CD14-positive monocyte (primary cell): ENCODE data around the gene CBFB. TPM values are rescaled to one million over a fixed set of nuclear protein-coding genes. Genes with fewer than 3 reads are reported as not detected.

Experiments
- DNase-seq, 3 donors: peaks; one replicate each; pipeline ENCODE4 v3.0.0-alpha.2; 2011 to 2022
- H2AFZ ChIP-seq: 2 replicates; pipeline ENCODE4 v1.6.0; 2012; ENCODE audit warnings: mild to moderate bottlenecking, low read depth, low read length, inconsistent platforms; ENCODE audit not compliant: insufficient read depth, poor library complexity, severe bottlenecking
- H3K27ac ChIP-seq, 2 donors: 1 replicate in 1 of 2; 2 replicates in 1 of 2; pipeline ENCODE4 v1.5.1; 2012 to 2013; ENCODE audit warnings: low read length in 2 of 2, control low read depth in 1 of 2, inconsistent platforms in 1 of 2, low read depth in 1 of 2, mild to moderate bottlenecking in 1 of 2
- H3K27me3 ChIP-seq, 2 donors: one replicate each; pipeline versions ENCODE4 v1.6.0 to v1.6.1; 2011 to 2013; ENCODE audit warnings: low read length in 2 of 2; ENCODE audit not compliant: control insufficient read depth in 2 of 2, insufficient read depth in 2 of 2
- H3K36me3 ChIP-seq, 2 donors: replicated peaks in 1 of 2; 1 replicate in 1 of 2; 2 replicates in 1 of 2; pipeline versions ENCODE4 v1.5.1 to v1.6.1; 2012 to 2013; ENCODE audit warnings: low read length in 2 of 2, control low read depth in 1 of 2, inconsistent platforms in 1 of 2, mild to moderate bottlenecking in 1 of 2; ENCODE audit not compliant: insufficient read depth in 2 of 2, control insufficient read depth in 1 of 2
- H3K4me1 ChIP-seq, 2 donors: 1 replicate in 1 of 2; 2 replicates in 1 of 2; pipeline versions ENCODE4 v1.5.1 to v1.6.1; 2012 to 2013; ENCODE audit warnings: low read length in 2 of 2, control low read depth in 1 of 2, inconsistent platforms in 1 of 2, mild to moderate bottlenecking in 1 of 2, moderate library complexity in 1 of 2; ENCODE audit not compliant: insufficient read depth in 2 of 2, control insufficient read depth in 1 of 2
- H3K4me2 ChIP-seq: replicated peaks from 2 replicates; pipeline ENCODE3; 2012; ENCODE audit warnings: low read length, moderate library complexity, mild to moderate bottlenecking; ENCODE audit not compliant: poor library complexity, severe bottlenecking; ENCODE audit errors: extremely low read depth
- H3K4me3 ChIP-seq, 3 experiments: fragments of 200-600 bp in 1 of 3; sonication (generic) in 1 of 3; replicated peaks in 1 of 3; 1 replicate in 2 of 3; 2 replicates in 1 of 3; pipeline ENCODE4 v1.5.1; 2011 to 2013; ENCODE audit warnings: low read length in 3 of 3, mild to moderate bottlenecking in 3 of 3, control low read depth in 2 of 3, low read depth in 2 of 3, inconsistent platforms in 1 of 3, moderate library complexity in 1 of 3
- H3K79me2 ChIP-seq: 2 replicates; pipeline ENCODE4 v1.6.0; 2012; ENCODE audit warnings: mild to moderate bottlenecking, control low read depth, inconsistent platforms, low read length, moderate library complexity; ENCODE audit not compliant: insufficient read depth
- H3K9ac ChIP-seq: 2 replicates; pipeline ENCODE4 v1.6.0; 2017; ENCODE audit warnings: low read length, mild to moderate bottlenecking; ENCODE audit not compliant: insufficient read depth, poor library complexity, severe bottlenecking
- H3K9me3 ChIP-seq, 2 donors: replicated peaks in 1 of 2; 1 replicate in 1 of 2; 2 replicates in 1 of 2; pipeline versions ENCODE4 v1.5.1 to v1.6.1; 2012 to 2013; ENCODE audit warnings: low read length in 2 of 2, control low read depth in 1 of 2; ENCODE audit not compliant: control insufficient read depth in 1 of 2, insufficient read depth in 1 of 2
- H4K20me1 ChIP-seq: 2 replicates; pipeline ENCODE4 v1.6.0; 2012; ENCODE audit warnings: mild to moderate bottlenecking, low read length, control low read depth, moderate library complexity; ENCODE audit not compliant: insufficient read depth
- H3K27ac Mint-ChIP-seq, 7 donors: one replicate each; pipeline ENCODE4 v1.8.0; 2020; ENCODE audit warnings: mild to moderate bottlenecking in 7 of 7, mixed read lengths in 7 of 7, moderate library complexity in 6 of 7, inconsistent platforms in 2 of 7
- H3K27me3 Mint-ChIP-seq, 3 donors: one replicate each; pipeline ENCODE4 v1.8.0; 2021 to 2022; ENCODE audit warnings: low read depth in 3 of 3, mild to moderate bottlenecking in 3 of 3, mixed read lengths in 3 of 3, moderate library complexity in 3 of 3, inconsistent platforms in 1 of 3
- H3K36me3 Mint-ChIP-seq, 2 donors: one replicate each; pipeline ENCODE4 v1.8.0; 2020; ENCODE audit warnings: mixed read lengths in 2 of 2, inconsistent platforms in 1 of 2, mild to moderate bottlenecking in 1 of 2
- H3K4me1 Mint-ChIP-seq: one replicate; pipeline ENCODE4 v1.8.0; 2020; ENCODE audit warnings: mild to moderate bottlenecking, mixed read lengths
- H3K4me3 Mint-ChIP-seq, 2 donors: one replicate each; pipeline ENCODE4 v1.8.0; 2020; ENCODE audit warnings: mild to moderate bottlenecking in 2 of 2, mixed read lengths in 2 of 2, moderate library complexity in 1 of 2
- H3K9me3 Mint-ChIP-seq, 7 donors: one replicate each; pipeline ENCODE4 v1.8.0; 2020 to 2022; ENCODE audit warnings: mixed read lengths in 7 of 7, mild to moderate bottlenecking in 6 of 7, moderate library complexity in 6 of 7, inconsistent platforms in 2 of 7
- WGBS: methylation state at CpG from one replicate; pipeline ENCODE4 v1.1.5; 2013; ENCODE audit warnings: missing lambda C conversion rate; ENCODE audit not compliant: insufficient coverage; 5-methylcytosine and 5-hydroxymethylcytosine counted together
- intact Hi-C, 2 donors: fragments of 100-400 bp; cut with micrococcal nuclease; formaldehyde crosslinking; loops; one replicate each; pipeline versions ENCODE4 v1.15.0 to v1.15.1; 2023
- polyA plus RNA-seq, 3 donors: library from polyadenylated mRNA; depleted of rRNA in 1 of 3; unstranded in 2 of 3; stranded (reverse) in 1 of 3; fragments of 300-500 nt in 2 of 3; fragments of >200 nt in 1 of 3; fragmentation: Illumina TruSeq in 2 of 3; gene quantifications; 1 replicate in 2 of 3; 2 replicates in 1 of 3; pipeline ENCODE4 v1.2.3, GENCODE V29; 2012 to 2021
- TF ChIP-seq, protein P1 (sequence below): fragments of 200-600 bp; IDR thresholded peaks from one replicate; pipeline ENCODE4 v1.8.0; 2022; ENCODE audit warnings: antibody characterized with exemption, mild to moderate bottlenecking

Gene CBFB
- polyA plus RNA-seq, 3 donors, result 28.3 to 45.4 (median 29.5) TPM

GRCh38 chr16:67086822-67087221 lies 57.9 kb downstream of the CBFB start:
- Histone ChIP-seq H3K27me3 (no peaks in the 10 kb centered on the region), H3K4me2 (no peak overlapping the region), H3K27ac (no peak overlapping the region), H3K4me3 (no peak overlapping the region), H3K36me3 (peaks cover 16 to 54% of the 10 kb centered on the region in 2 donors), H4K20me1 (peaks cover 22% of the 10 kb centered on the region), H3K9me3 (no peaks in the 10 kb centered on the region), H2AFZ (no peak overlapping the region), H3K4me1 (peaks cover 2 to 4% of the 10 kb centered on the region in 2 donors), H3K79me2 (peaks cover 12% of the 10 kb centered on the region), H3K9ac (no peak overlapping the region)
- TF ChIP-seq, protein P1, sequence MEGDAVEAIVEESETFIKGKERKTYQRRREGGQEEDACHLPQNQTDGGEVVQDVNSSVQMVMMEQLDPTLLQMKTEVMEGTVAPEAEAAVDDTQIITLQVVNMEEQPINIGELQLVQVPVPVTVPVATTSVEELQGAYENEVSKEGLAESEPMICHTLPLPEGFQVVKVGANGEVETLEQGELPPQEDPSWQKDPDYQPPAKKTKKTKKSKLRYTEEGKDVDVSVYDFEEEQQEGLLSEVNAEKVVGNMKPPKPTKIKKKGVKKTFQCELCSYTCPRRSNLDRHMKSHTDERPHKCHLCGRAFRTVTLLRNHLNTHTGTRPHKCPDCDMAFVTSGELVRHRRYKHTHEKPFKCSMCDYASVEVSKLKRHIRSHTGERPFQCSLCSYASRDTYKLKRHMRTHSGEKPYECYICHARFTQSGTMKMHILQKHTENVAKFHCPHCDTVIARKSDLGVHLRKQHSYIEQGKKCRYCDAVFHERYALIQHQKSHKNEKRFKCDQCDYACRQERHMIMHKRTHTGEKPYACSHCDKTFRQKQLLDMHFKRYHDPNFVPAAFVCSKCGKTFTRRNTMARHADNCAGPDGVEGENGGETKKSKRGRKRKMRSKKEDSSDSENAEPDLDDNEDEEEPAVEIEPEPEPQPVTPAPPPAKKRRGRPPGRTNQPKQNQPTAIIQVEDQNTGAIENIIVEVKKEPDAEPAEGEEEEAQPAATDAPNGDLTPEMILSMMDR, result no peak
- H3K27ac Mint-ChIP-seq, result no peak overlapping the region
- H3K36me3 Mint-ChIP-seq, result peaks cover 29 to 46% of the 10 kb centered on the region in 2 donors
- no peaks in the 10 kb centered on the region for H3K27me3 Mint-ChIP-seq
- intact Hi-C loops, result loop anchor here in 1 of 2 donors (10.0 kb wide), 1 partner anchor 48 kb away; no protein-coding TSS in a partner anchor
- H3K4me1 Mint-ChIP-seq, result peaks cover 10% of the 10 kb centered on the region
- H3K4me3 Mint-ChIP-seq, result no peak overlapping the region
- H3K9me3 Mint-ChIP-seq, result no peaks in the 10 kb centered on the region
- no peak for DNase-seq

GRCh38 chr16:67087291-67087690 lies 58.3 kb downstream of the CBFB start:
- intact Hi-C loops, result loop anchor here in 1 of 2 donors (10.0 kb wide), 1 partner anchor 48 kb away; no protein-coding TSS in a partner anchor
- 100% methylated on average over 1 of the region's 1 CpG for WGBS
- Mint-ChIP-seq H3K36me3 (peaks cover 31 to 45% of the 10 kb centered on the region in 2 donors), H3K9me3 (no peaks in the 10 kb centered on the region), H3K4me3 (no peak overlapping the region), H3K4me1 (peaks cover 10% of the 10 kb centered on the region), H3K27ac (no peak overlapping the region), H3K27me3 (no peaks in the 10 kb centered on the region)
- Histone ChIP-seq H3K27ac (no peak overlapping the region), H3K79me2 (peaks cover 12% of the 10 kb centered on the region), H3K9ac (no peak overlapping the region), H3K9me3 (no peaks in the 10 kb centered on the region), H3K4me2 (no peak overlapping the region), H3K36me3 (peaks cover 14 to 58% of the 10 kb centered on the region in 2 donors), H2AFZ (no peak overlapping the region), H3K27me3 (no peaks in the 10 kb centered on the region), H3K4me1 (peaks cover 2 to 4% of the 10 kb centered on the region in 2 donors), H4K20me1 (peaks cover 22% of the 10 kb centered on the region), H3K4me3 (no peak overlapping the region)
- DNase-seq, result no peak
- TF ChIP-seq, protein P1, result no peak
